Stimulated activated naive CD8-positive, alpha-beta T cell treated with anti-CD3 and anti-CD28 coated beads, Interleukin-15, amount 100 ng/mL, for 72 hours (primary cell): ENCODE measurements around the gene OSBPL10.
A peak's percentile ranks its signal among the peaks of the same experiment; 100 is the strongest.
"Not testable (repeated sequence)": the region's sequence is repeated elsewhere in the genome, so short reads cannot be mapped to it uniquely, and the experiment has no call there.

Experiments
- ATAC-seq: fragments of 150-1000 bp; cut with Tn5 transposase; 2 replicates; pipeline ENCODE4 v1.10.0; 2021; ENCODE audit warnings: mild to moderate bottlenecking, moderate library complexity
- DNase-seq, 2 donors: peaks; one replicate each; pipeline ENCODE4 v3.0.0; 2021 to 2022
- H3K27ac Mint-ChIP-seq, 2 donors: one replicate each; pipeline ENCODE4 v1.8.0; 2022; ENCODE audit warnings: mild to moderate bottlenecking in 2 of 2, mixed read lengths in 2 of 2, moderate library complexity in 2 of 2
- H3K27me3 Mint-ChIP-seq: one replicate; pipeline ENCODE4 v1.8.0; 2022; ENCODE audit warnings: mixed read lengths
- H3K4me1 Mint-ChIP-seq: one replicate; pipeline ENCODE4 v1.8.0; 2022; ENCODE audit warnings: mild to moderate bottlenecking, mixed read lengths
- H3K4me3 Mint-ChIP-seq, 2 donors: one replicate each; pipeline ENCODE4 v1.8.0; 2022; ENCODE audit warnings: mild to moderate bottlenecking in 2 of 2, mixed read lengths in 2 of 2, moderate library complexity in 1 of 2
- H3K9me3 Mint-ChIP-seq, 2 donors: one replicate each; pipeline ENCODE4 v1.8.0; 2022; ENCODE audit warnings: mixed read lengths in 2 of 2

The OSBPL10 gene

DNA sequence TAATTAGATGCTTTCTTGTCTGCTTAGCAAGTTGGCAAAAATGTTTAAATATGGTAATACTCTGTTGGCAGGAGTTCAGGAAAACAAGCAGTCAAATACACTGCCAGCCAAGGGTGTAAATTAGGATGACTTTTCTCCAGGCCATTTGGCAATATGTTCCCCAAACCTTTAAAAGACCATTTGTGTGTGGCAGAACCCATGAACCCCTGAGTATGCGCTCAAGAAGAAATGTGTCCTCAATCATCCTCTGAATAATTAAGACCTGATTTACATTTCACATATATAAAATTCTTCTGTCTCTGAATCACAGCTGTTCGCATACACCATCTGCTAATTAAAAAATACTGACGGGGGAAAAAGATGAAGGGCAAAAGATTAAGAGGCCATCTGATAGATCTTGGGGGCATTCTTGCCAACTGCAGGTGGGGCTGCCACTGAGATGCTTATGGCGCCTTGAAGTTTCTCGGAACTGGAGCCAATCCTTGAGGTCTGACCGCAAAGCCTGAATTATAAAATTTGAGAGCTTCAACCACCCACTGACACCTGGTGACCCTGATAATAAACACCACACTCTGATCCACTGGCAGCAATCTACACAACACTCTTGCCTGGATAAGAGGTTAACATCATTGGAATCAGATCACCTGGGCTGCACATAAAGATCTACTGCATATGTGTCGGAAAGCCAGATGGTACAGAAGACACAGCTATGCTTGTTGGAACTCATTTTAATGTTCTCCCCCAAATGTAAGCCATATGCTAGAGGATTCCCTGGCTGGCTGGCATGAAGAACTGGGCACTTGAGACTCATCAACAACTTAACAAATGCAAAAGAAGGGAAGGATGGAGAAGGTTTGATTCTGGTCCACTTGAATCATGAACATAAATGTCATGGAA is 190.6 kb downstream of the OSBPL10 start:
- H3K4me3 Mint-ChIP-seq = no peak overlapping the region
- H3K4me1 Mint-ChIP-seq = no peaks in the 10 kb centered on the region
- H3K27me3 Mint-ChIP-seq = no peaks in the 10 kb centered on the region
- DNase-seq (no peak), ATAC-seq (no peak)
- no peaks in the 10 kb centered on the region for H3K9me3 Mint-ChIP-seq
- H3K27ac Mint-ChIP-seq = no peak overlapping the region

DNA sequence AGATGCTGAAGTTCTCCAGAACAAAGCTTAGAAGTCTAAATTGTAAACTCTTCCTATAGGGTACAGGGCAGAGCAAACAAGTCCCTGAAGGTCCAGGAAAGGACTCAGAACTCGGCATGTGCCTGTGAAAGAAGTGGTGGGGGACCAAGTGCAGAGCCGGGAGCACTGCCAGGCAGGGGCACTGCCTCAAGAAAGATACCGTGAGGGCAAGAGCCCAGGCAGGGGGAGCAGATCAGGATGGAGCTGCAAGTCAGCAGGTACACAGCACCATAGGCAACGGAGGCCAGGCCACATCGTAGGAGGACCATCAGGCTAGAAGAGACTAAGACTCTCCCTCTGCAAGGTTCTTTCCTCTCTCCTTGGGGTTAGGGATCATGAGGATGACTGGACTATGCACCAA is 191.6 kb downstream of the OSBPL10 start:
- ATAC-seq (no peak), DNase-seq (no peak)
- Mint-ChIP-seq H3K27ac (peak overlapping the region in 1 of 2 donors; percentile 74), H3K27me3 (no peaks in the 10 kb centered on the region), H3K4me3 (no peak overlapping the region), H3K4me1 (no peaks in the 10 kb centered on the region), H3K9me3 (no peaks in the 10 kb centered on the region)

- Mint-ChIP-seq H3K4me3 (no peak overlapping the region), H3K4me1 (no peaks in the 10 kb centered on the region), H3K27ac (no peak overlapping the region), H3K9me3 (no peaks in the 10 kb centered on the region), H3K27me3 (peaks cover 19% of the 10 kb centered on the region)
- DNase-seq (no peak), ATAC-seq (no peak)
These were observed 195.3 kb downstream of the OSBPL10 start for GRCh38 chr3:31785734-31786133.

GRCh38 chr3:31785286-31785685 is 195.8 kb downstream of the OSBPL10 start:
- H3K27me3 Mint-ChIP-seq = peaks cover 23% of the 10 kb centered on the region
- no peak for ATAC-seq

DNA sequence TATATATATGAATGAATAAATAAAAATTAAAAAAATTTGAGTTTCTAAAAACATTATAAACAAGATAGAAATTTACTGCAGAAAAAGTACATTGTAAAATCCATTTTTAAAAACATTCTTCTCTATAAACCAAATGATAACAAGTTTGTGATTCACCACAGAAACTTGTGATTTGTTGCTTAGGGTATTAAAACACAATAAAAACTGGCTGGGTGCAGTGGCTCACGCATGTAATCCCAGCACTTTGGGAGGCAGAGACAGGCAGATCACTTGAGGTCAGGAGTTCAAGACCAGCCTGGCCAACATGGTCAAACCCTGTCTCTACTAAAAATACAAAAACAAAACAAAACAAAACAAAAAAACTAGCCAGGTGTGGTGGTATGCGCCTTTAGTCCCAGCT is 197.2 kb downstream of the OSBPL10 start:
- not testable (repeated sequence) for H3K9me3 Mint-ChIP-seq, H3K27ac Mint-ChIP-seq, DNase-seq

More at GRCh38 chr3:31785286-31785685, 195.8 kb downstream of the OSBPL10 start:
- H3K4me3 Mint-ChIP-seq = no peak overlapping the region
- H3K9me3 Mint-ChIP-seq = no peaks in the 10 kb centered on the region
- no peaks in the 10 kb centered on the region for H3K4me1 Mint-ChIP-seq
- no peak overlapping the region for H3K27ac Mint-ChIP-seq
- DNase-seq = no peak

GRCh38 chr3:31782306-31782705 is 198.8 kb downstream of the OSBPL10 start:
- H3K4me1 Mint-ChIP-seq, H3K27ac Mint-ChIP-seq, ATAC-seq, H3K4me3 Mint-ChIP-seq, H3K9me3 Mint-ChIP-seq, DNase-seq: not testable (repeated sequence)
- peaks cover 38% of the 10 kb centered on the region for H3K27me3 Mint-ChIP-seq

More for the DNA sequence above, 197.2 kb downstream of the OSBPL10 start:
- H3K4me1 Mint-ChIP-seq, H3K4me3 Mint-ChIP-seq, ATAC-seq: not testable (repeated sequence)
- peaks cover 35% of the 10 kb centered on the region for H3K27me3 Mint-ChIP-seq

DNA sequence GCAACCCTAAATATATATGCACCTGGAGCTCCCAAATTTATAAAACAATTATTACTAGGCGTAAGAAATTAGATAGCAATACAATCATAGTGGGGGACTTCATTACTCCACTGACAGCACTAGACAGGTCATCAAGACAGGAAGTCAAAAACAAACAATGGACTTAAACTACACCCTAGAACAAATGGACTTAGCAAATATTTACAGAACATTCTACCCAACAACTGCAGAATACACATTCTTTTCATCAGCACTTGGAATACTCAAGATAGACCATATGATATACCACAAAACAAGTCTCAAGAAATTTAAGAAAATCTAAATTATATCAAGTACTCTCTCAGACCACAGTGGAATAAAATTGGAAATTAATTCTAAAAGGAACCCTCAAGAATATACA is 201.5 kb downstream of the OSBPL10 start:
- no peak overlapping the region for H3K27ac Mint-ChIP-seq
- DNase-seq (no peak), ATAC-seq (no peak)
- peaks cover 47% of the 10 kb centered on the region for H3K27me3 Mint-ChIP-seq
- peaks cover 7 to 9% of the 10 kb centered on the region in 2 donors for H3K9me3 Mint-ChIP-seq
- no peak overlapping the region for H3K4me3 Mint-ChIP-seq
- H3K4me1 Mint-ChIP-seq = no peaks in the 10 kb centered on the region

- no peak for ATAC-seq
- Mint-ChIP-seq H3K27ac (no peak overlapping the region), H3K4me3 (no peak overlapping the region), H3K27me3 (peaks cover 47% of the 10 kb centered on the region), H3K9me3 (peaks cover 7 to 9% of the 10 kb centered on the region in 2 donors), H3K4me1 (peaks cover 2% of the 10 kb centered on the region)
- DNase-seq = no peak
These were observed 203.2 kb downstream of the OSBPL10 start for GRCh38 chr3:31777887-31778286.

- H3K27me3 Mint-ChIP-seq = peaks cover 40% of the 10 kb centered on the region
- H3K27ac Mint-ChIP-seq = peak overlapping the region in 1 of 2 donors; percentile 13
- DNase-seq = no peak
- no peak overlapping the region for H3K4me3 Mint-ChIP-seq
- ATAC-seq = peak; percentile 53
- H3K9me3 Mint-ChIP-seq = peaks cover 7 to 9% of the 10 kb centered on the region in 2 donors
- H3K4me1 Mint-ChIP-seq = peaks cover 10% of the 10 kb centered on the region
These were observed 204.0 kb downstream of the OSBPL10 start for GRCh38 chr3:31777092-31777491.

DNA sequence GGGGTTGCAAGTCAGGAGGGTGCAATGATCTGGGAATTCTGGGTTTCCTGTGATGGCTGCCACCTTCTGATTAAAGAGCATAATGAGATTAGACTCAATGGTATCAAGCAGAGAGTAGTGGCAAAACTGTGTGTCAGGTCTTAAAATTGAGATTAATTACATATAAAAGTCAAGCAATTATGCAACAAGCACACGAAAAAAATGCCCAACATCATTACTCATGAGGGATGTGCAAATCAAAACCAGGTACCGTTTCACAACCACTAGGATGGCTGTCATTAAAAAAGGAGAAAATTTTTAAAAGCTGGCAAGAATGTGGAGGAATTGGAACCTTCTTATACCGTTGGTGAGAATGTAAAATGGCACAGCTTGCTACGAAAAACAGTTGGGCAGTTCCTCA is 205.0 kb downstream of the OSBPL10 start:
- no peak for ATAC-seq
- Mint-ChIP-seq H3K27me3 (peaks cover 31% of the 10 kb centered on the region), H3K27ac (no peak overlapping the region), H3K4me3 (no peak overlapping the region), H3K4me1 (peaks cover 15% of the 10 kb centered on the region), H3K9me3 (peaks cover 7 to 9% of the 10 kb centered on the region in 2 donors)
- DNase-seq = no peak

- Mint-ChIP-seq H3K27me3 (peaks cover 25% of the 10 kb centered on the region), H3K4me3 (no peak overlapping the region), H3K4me1 (peaks cover 15% of the 10 kb centered on the region), H3K9me3 (peaks cover 7 to 9% of the 10 kb centered on the region in 2 donors), H3K27ac (peak overlapping the region in 1 of 2 donors; percentile 1)
- no peak for DNase-seq
- no peak for ATAC-seq
These were observed 205.7 kb downstream of the OSBPL10 start for GRCh38 chr3:31775383-31775782.

DNA sequence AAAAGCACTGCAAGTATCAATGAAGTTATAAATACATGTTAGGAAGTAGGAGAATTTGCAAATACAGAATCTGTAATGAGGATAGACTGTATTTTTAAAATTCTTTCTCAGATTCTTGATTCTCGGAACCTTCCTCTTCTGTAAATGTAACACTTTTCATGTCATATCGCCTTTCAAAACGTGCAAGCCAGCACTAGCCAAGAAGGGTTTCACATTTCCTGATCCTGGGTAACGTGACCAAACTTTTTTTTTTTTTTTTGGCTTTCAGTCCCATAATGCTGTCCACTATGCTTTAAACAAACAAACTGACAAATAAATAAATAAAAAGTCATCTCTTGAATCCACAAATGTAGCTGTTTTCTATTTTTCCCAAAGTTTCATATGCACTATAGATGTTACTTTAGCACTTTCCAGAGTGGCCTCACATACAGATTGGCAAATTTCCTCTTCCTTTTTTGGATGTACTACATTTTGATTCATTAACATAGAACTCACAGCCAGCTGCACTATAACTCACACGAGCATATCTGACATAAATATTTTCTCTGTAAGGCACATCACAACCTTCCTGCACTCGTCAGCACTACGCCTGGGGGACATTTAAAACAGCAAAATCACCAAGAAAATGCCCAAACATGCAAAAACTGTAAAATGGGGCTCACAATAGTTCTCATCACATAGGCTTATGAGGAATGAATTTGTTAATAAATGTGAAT is 208.1 kb downstream of the OSBPL10 start:
- Mint-ChIP-seq H3K4me1 (peaks cover 21% of the 10 kb centered on the region), H3K27ac (no peak overlapping the region), H3K9me3 (no peaks in the 10 kb centered on the region), H3K4me3 (no peak overlapping the region), H3K27me3 (peaks cover 9% of the 10 kb centered on the region)
- DNase-seq (no peak), ATAC-seq (no peak)

DNA sequence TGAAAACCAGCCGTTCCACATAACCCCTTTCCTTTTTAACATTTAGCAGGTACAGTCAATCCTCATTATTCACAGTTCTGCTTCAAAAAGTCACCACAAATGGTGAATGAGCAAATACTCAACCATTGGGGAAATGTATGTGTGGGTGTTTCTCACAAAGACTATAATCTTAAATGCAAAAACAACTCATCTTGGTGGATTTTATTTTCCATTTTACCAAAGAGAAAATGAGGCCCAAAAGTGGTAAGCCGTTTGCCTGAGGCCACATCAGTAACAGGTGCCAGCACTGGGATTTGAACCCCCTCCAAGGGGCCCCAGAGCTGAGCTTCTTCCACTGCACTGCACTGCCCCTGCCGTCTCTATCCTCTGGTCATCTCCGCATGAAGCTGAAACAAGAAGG is 208.8 kb downstream of the OSBPL10 start:
- ATAC-seq (peak; percentile 79), DNase-seq (no peak)
- H3K27ac Mint-ChIP-seq = no peak overlapping the region
- H3K4me3 Mint-ChIP-seq = no peak overlapping the region
- peaks cover 9% of the 10 kb centered on the region for H3K27me3 Mint-ChIP-seq
- peaks cover 21% of the 10 kb centered on the region for H3K4me1 Mint-ChIP-seq
- H3K9me3 Mint-ChIP-seq = no peaks in the 10 kb centered on the region

- H3K4me1 Mint-ChIP-seq = peaks cover 21% of the 10 kb centered on the region
- no peaks in the 10 kb centered on the region for H3K9me3 Mint-ChIP-seq
- no peak for DNase-seq
- no peak overlapping the region for H3K27ac Mint-ChIP-seq
- H3K27me3 Mint-ChIP-seq = peaks cover 9% of the 10 kb centered on the region
- H3K4me3 Mint-ChIP-seq = no peak overlapping the region
- ATAC-seq = no peak
These were observed 210.2 kb downstream of the OSBPL10 start for GRCh38 chr3:31770822-31771326.

- no peak overlapping the region for H3K4me3 Mint-ChIP-seq
- H3K4me1 Mint-ChIP-seq = peaks cover 21% of the 10 kb centered on the region
- H3K27ac Mint-ChIP-seq = no peak overlapping the region
- no peaks in the 10 kb centered on the region for H3K27me3 Mint-ChIP-seq
- ATAC-seq (peak; percentile 62), DNase-seq (peak; percentile 43 to 54)
- no peaks in the 10 kb centered on the region for H3K9me3 Mint-ChIP-seq
These were observed 212.5 kb downstream of the OSBPL10 start for GRCh38 chr3:31768479-31769125.
